Body of pancreas (tissue), 4 donors: ENCODE data around the gene KRT15.

Experiments
- CTCF ChIP-seq, 7 experiments: fragments of 450-650 bp in 4 of 7; fragments of 200-600 bp in 3 of 7; sonication (generic) in 3 of 7; IDR thresholded peaks; one replicate each; pipeline ENCODE4 v1.5.1; 2016 to 2019; ENCODE audit warnings: antibody characterized with exemption in 7 of 7
- POLR2A ChIP-seq, 3 donors: fragments of 450-650 bp; IDR thresholded peaks; one replicate each; pipeline ENCODE4 v1.6.1; 2016; ENCODE audit warnings: antibody characterized with exemption in 3 of 3, mild to moderate bottlenecking in 2 of 3

- TF ChIP-seq CTCF (IDR thresholded peaks at IDR 0.05): no peak
- no peak for TF ChIP-seq POLR2A (IDR thresholded peaks at IDR 0.05)
Observed at GRCh38 chr17:41538565-41538991, 19.9 kb upstream of the KRT15 start.
